H1 (cell line): ENCODE results near the gene MBLAC1. TPM values are rescaled to one million over a fixed set of nuclear protein-coding genes. Genes with fewer than 3 reads are reported as not detected.

Experiments used
- CTCF ChIA-PET: fragments of 300-600 bp; sonication (Branson Sonifier 250); formaldehyde crosslinking; loops from one replicate; lab custom pipeline; 2021; ENCODE audit not compliant: partially characterized antibody; lab: Charles Lee
- POLR2A ChIA-PET: fragments of 300-600 bp; sonication (Branson Sonifier 250); formaldehyde crosslinking; loops from one replicate; lab custom pipeline; 2021; ENCODE audit warnings: inconsistent platforms; ENCODE audit not compliant: partially characterized antibody; lab: Charles Lee
- DNase-seq, 2 experiments: peaks; one replicate each; pipeline versions ENCODE4 v3.0.0 to v3.0.0-alpha.2; 2010 to 2022; ENCODE audit warnings: low spot score in 2 of 2, low read depth in 1 of 2, mixed read lengths in 1 of 2
- FAIRE-seq: peaks from 2 replicates; lab custom pipeline; 2011; peaks lifted over from hg19 to GRCh38; lab: Jason Lieb, UNC
- H2AFZ ChIP-seq: 2 replicates; pipeline ENCODE4 v1.8.1; 2012; ENCODE audit warnings: low read length, inconsistent platforms
- H2AK5ac ChIP-seq: 2 replicates; pipeline ENCODE4 v1.6.1; 2013; ENCODE audit warnings: low read depth, low read length
- H2BK120ac ChIP-seq: replicated peaks from 2 replicates; pipeline ENCODE3; 2013; ENCODE audit warnings: low read depth, low read length, inconsistent platforms
- H2BK12ac ChIP-seq: 2 replicates; pipeline ENCODE4 v1.6.1; 2013; ENCODE audit warnings: low read depth, low read length
- H2BK15ac ChIP-seq: 2 replicates; pipeline ENCODE4 v1.6.1; 2013; ENCODE audit warnings: low read length
- H2BK20ac ChIP-seq: 2 replicates; pipeline ENCODE4 v1.6.1; 2013; ENCODE audit warnings: low read length
- H2BK5ac ChIP-seq: 2 replicates; pipeline ENCODE4 v1.6.1; 2013; ENCODE audit warnings: low read depth, low read length
- H3K14ac ChIP-seq: 2 replicates; pipeline ENCODE4 v1.6.1; 2013; ENCODE audit warnings: inconsistent platforms; ENCODE audit not compliant: insufficient read length
- H3K18ac ChIP-seq: 2 replicates; pipeline ENCODE4 v1.6.1; 2013; ENCODE audit warnings: low read length; ENCODE audit errors: extremely low read depth
- H3K23ac ChIP-seq: 2 replicates; pipeline ENCODE4 v1.6.1; 2013; ENCODE audit warnings: inconsistent platforms; ENCODE audit not compliant: insufficient read length
- H3K23me2 ChIP-seq: 2 replicates; pipeline ENCODE4 v1.6.1; 2013; ENCODE audit warnings: low read depth, low read length
- H3K27ac ChIP-seq: 2 replicates; pipeline ENCODE4 v1.6.1; 2011; ENCODE audit warnings: low read depth, low read length, inconsistent platforms
- H3K27me3 ChIP-seq, 4 experiments: replicated peaks in 1 of 4; 1 replicate in 1 of 4; 2 replicates in 3 of 4; pipeline versions ENCODE4 v1.6.1 to v1.8.1; 2011 to 2013; ENCODE audit warnings: low read length in 3 of 4, mild to moderate bottlenecking in 3 of 4, inconsistent platforms in 2 of 4, mixed read lengths in 2 of 4, moderate library complexity in 1 of 4; ENCODE audit not compliant: control insufficient read depth in 3 of 4, insufficient read depth in 3 of 4; ENCODE audit errors: extremely low read depth in 1 of 4
- H3K36me3 ChIP-seq, 4 experiments: 2 replicates each; pipeline versions ENCODE4 v1.6.1 to v1.8.1; 2011 to 2013; ENCODE audit warnings: mild to moderate bottlenecking in 4 of 4, low read length in 3 of 4, moderate library complexity in 2 of 4, control low read depth in 1 of 4, inconsistent platforms in 1 of 4; ENCODE audit not compliant: insufficient read depth in 4 of 4, control insufficient read depth in 2 of 4
- H3K4ac ChIP-seq: replicated peaks from 2 replicates; pipeline ENCODE3; 2013; ENCODE audit warnings: low read length, low read depth, mixed read lengths, inconsistent platforms; ENCODE audit not compliant: insufficient read length
- H3K4me1 ChIP-seq, 4 experiments: replicated peaks in 1 of 4; 1 replicate in 1 of 4; 2 replicates in 3 of 4; pipeline versions ENCODE4 v1.6.1 to v1.8.1; 2011 to 2013; ENCODE audit warnings: low read length in 3 of 4, inconsistent platforms in 2 of 4, mixed read lengths in 1 of 4; ENCODE audit not compliant: insufficient read depth in 4 of 4, control insufficient read depth in 3 of 4
- H3K4me2 ChIP-seq, 2 experiments: 2 replicates each; pipeline versions ENCODE4 v1.6.1 to v1.8.1; 2011 to 2013; ENCODE audit warnings: low read depth in 2 of 2, low read length in 2 of 2, control low read depth in 1 of 2, inconsistent platforms in 1 of 2, mild to moderate bottlenecking in 1 of 2; ENCODE audit not compliant: insufficient read depth in 1 of 2
- H3K4me3 ChIP-seq, 4 experiments: fragments of 200-600, 300-600 bp in 1 of 4; sonication (generic), shearing (Covaris generic), sonication (Bioruptor Twin) in 1 of 4; 2 replicates each; pipeline versions ENCODE4 v1.5.1 to v1.8.1; 2011 to 2016; ENCODE audit warnings: low read length in 4 of 4, low read depth in 3 of 4, control low read depth in 2 of 4, inconsistent platforms in 2 of 4, mild to moderate bottlenecking in 2 of 4, mixed read lengths in 1 of 4, moderate library complexity in 1 of 4; ENCODE audit not compliant: insufficient read depth in 2 of 4; ENCODE audit errors: extremely low read depth in 1 of 4
- H3K56ac ChIP-seq: replicated peaks from 2 replicates; pipeline ENCODE3; 2013; ENCODE audit warnings: low read depth, mild to moderate bottlenecking, mixed read lengths, low read length, inconsistent platforms; ENCODE audit not compliant: insufficient read length
- H3K79me1 ChIP-seq: 2 replicates; pipeline ENCODE4 v1.6.1; 2013; ENCODE audit warnings: low read depth, low read length, control low read depth
- H3K79me2 ChIP-seq, 2 experiments: 2 replicates each; pipeline versions ENCODE4 v1.6.1 to v1.8.1; 2012 to 2013; ENCODE audit warnings: low read length in 2 of 2, mild to moderate bottlenecking in 2 of 2, inconsistent platforms in 1 of 2; ENCODE audit not compliant: insufficient read depth in 2 of 2, control insufficient read depth in 1 of 2
- H3K9ac ChIP-seq, 4 experiments: replicated peaks in 1 of 4; 1 replicate in 1 of 4; 2 replicates in 3 of 4; pipeline versions ENCODE4 v1.6.1 to v1.8.1; 2011 to 2013; ENCODE audit warnings: low read depth in 3 of 4, low read length in 3 of 4, control low read depth in 2 of 4, mild to moderate bottlenecking in 2 of 4, moderate library complexity in 2 of 4, inconsistent platforms in 1 of 4; ENCODE audit errors: extremely low read depth in 1 of 4
- H3K9me3 ChIP-seq, 2 experiments: 2 replicates each; pipeline versions ENCODE4 v1.6.1 to v1.8.1; 2012 to 2013; ENCODE audit warnings: mild to moderate bottlenecking in 2 of 2, moderate library complexity in 2 of 2, control low read depth in 1 of 2, inconsistent platforms in 1 of 2, low read depth in 1 of 2, low read length in 1 of 2, mixed read lengths in 1 of 2; ENCODE audit not compliant: insufficient read depth in 2 of 2
- H4K20me1 ChIP-seq, 2 experiments: replicated peaks in 1 of 2; 2 replicates each; pipeline versions ENCODE3 to v1.8.1; 2011 to 2013; ENCODE audit warnings: inconsistent platforms in 2 of 2, low read length in 2 of 2, mild to moderate bottlenecking in 1 of 2; ENCODE audit not compliant: insufficient read depth in 2 of 2, control insufficient read depth in 1 of 2
- H4K5ac ChIP-seq: 2 replicates; pipeline ENCODE4 v1.6.1; 2013; ENCODE audit warnings: low read length, low read depth, mixed read lengths, inconsistent platforms; ENCODE audit not compliant: insufficient read length
- H4K8ac ChIP-seq: 2 replicates; pipeline ENCODE4 v1.8.0; 2013; ENCODE audit warnings: mild to moderate bottlenecking, moderate library complexity, low read length, inconsistent platforms; ENCODE audit not compliant: insufficient read depth; ENCODE audit errors: extremely low read depth
- H4K91ac ChIP-seq: replicated peaks from 2 replicates; pipeline ENCODE3; 2013; ENCODE audit warnings: low read length, mixed read lengths, inconsistent platforms; ENCODE audit not compliant: insufficient read length
- BCL11A ChIP-seq, 2 experiments: IDR thresholded peaks; one replicate each; pipeline ENCODE4 v1.6.1; 2011; ENCODE audit warnings: low read depth in 2 of 2, low read length in 2 of 2, mild to moderate bottlenecking in 2 of 2
- BRCA1 ChIP-seq: IDR thresholded peaks from 2 replicates; pipeline ENCODE4 v1.6.1; 2012; ENCODE audit warnings: low read depth, low read length, improper control_type of control experiment
- CTBP2 ChIP-seq: IDR thresholded peaks from 2 replicates; pipeline ENCODE4 v1.7.0; 2011; ENCODE audit warnings: borderline replicate concordance, mild to moderate bottlenecking, moderate library complexity, mixed read lengths, low read length; ENCODE audit not compliant: insufficient read depth, insufficient read length
- EP300 ChIP-seq, 2 experiments: IDR thresholded peaks; 1 replicate in 1 of 2; 2 replicates in 1 of 2; pipeline ENCODE4 v1.6.1; 2011 to 2012; ENCODE audit warnings: low read depth in 2 of 2, low read length in 2 of 2, mild to moderate bottlenecking in 2 of 2, borderline replicate concordance in 1 of 2, inconsistent platforms in 1 of 2, moderate library complexity in 1 of 2
- NRF1 ChIP-seq: IDR thresholded peaks from 2 replicates; pipeline ENCODE4 v1.6.1; 2011; ENCODE audit warnings: mild to moderate bottlenecking, low read depth, low read length, improper control_type of control experiment
- PHF8 ChIP-seq: fragments of 200-600 bp; sonication (generic); conservative IDR thresholded peaks from 2 replicates; pipeline ENCODE4 v1.7.1; 2012; ENCODE audit warnings: low read depth, mild to moderate bottlenecking, inconsistent platforms, low read length, moderate library complexity
- RXRA ChIP-seq: IDR thresholded peaks from 2 replicates; pipeline ENCODE4 v1.6.1; 2011; ENCODE audit warnings: low read depth, mild to moderate bottlenecking, low read length, moderate library complexity; ENCODE audit not compliant: insufficient read depth
- SP2 ChIP-seq: IDR thresholded peaks from 2 replicates; pipeline ENCODE4 v1.6.1; 2012; ENCODE audit warnings: mild to moderate bottlenecking, low read length, inconsistent platforms
- SP4 ChIP-seq: IDR thresholded peaks from 2 replicates; pipeline ENCODE4 v1.6.1; 2012; ENCODE audit warnings: low read length, inconsistent platforms
- TBP ChIP-seq: IDR thresholded peaks from 2 replicates; pipeline ENCODE4 v1.6.1; 2011; ENCODE audit warnings: low read depth, low read length, improper control_type of control experiment
- TCF12 ChIP-seq: IDR thresholded peaks from 2 replicates; pipeline ENCODE4 v1.6.1; 2011; ENCODE audit warnings: low read depth, mild to moderate bottlenecking, low read length
- WGBS, 2 experiments: shearing (Covaris generic) in 1 of 2; methylation state at CpG; one replicate each; pipeline versions ENCODE4 v1.1.6 to v1.1.7; 2013 to 2015; ENCODE audit warnings: low lambda C conversion rate in 2 of 2, mixed read lengths in 2 of 2, inconsistent platforms in 1 of 2, low coverage in 1 of 2, missing lambda C conversion rate in 1 of 2; ENCODE audit not compliant: insufficient replicate concordance in 2 of 2, insufficient coverage in 1 of 2, insufficient read length in 1 of 2; ENCODE audit errors: extremely low coverage in 1 of 2, missing lambda C conversion rate in 1 of 2; 5-methylcytosine and 5-hydroxymethylcytosine counted together
- polyA plus RNA-seq, 7 experiments: library from polyadenylated mRNA; depleted of rRNA in 3 of 7; stranded (reverse) in 5 of 7; unstranded in 2 of 7; fragments of >200 nt in 5 of 7; fragments of 200-250 nt in 2 of 7; gene quantifications; 1 replicate in 5 of 7; 2 replicates in 1 of 7; 4 replicates in 1 of 7; pipeline versions ENCODE4 v1.2.1 to v1.2.3, GENCODE V29; 2011 to 2013; ENCODE audit warnings: missing spikeins in 2 of 7, mixed read lengths in 2 of 7
- total RNA-seq: library from RNA; stranded (reverse); fragmentation: NEBNext Ultra II Directional; extraction: Animal tissue kit (Norgen Biotek cat#: 25700); gene quantifications from 2 replicates; pipeline ENCODE4 v1.2.1, GENCODE V29; 2021
- TF ChIP-seq, protein P1 (sequence below): IDR thresholded peaks from 2 replicates; pipeline ENCODE4 v1.6.1; 2012; ENCODE audit warnings: inconsistent platforms

Gene MBLAC1
- total and polyA plus RNA-seq, 2 of the 8 experiments (the other 6 are each of a cell fraction or from before 2014, with no cell fraction given), result 1.00 to 1.7 TPM

DNA sequence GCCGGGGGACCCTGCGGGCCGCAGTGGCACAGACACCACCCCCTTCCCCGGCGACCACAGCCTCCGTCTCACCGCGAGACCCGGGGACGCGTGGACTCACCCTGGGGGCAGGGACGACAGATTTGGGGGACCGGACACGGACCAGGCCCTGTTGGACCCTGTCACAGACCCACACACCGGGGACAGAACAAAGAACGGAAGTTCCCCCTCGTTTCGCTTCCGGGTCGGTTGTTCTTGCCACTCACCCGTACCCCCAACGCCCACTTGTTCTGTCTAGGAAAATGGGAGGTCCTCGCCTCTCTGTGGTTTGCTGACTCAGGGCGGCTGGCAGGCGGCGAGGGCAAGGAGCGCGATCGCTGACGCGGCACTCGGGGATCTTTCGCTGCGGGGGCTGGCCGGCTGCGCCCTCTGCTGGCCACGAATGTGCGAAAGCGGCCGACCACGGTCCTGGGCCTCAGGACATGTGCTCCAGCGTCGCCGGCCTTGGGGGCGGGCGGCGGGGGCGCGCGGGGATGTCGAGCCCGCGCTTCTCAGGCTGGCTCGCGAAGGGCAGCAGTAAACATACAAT is 45.1 kb upstream of the MBLAC1 start, which contains the start of gene ZNF3:
Gene ZNF3 (minus strand): TSS at position 189 of the 568 bp plus-strand sequence. CDS start 4,366 bp downstream, outside the sequence.
- Histone ChIP-seq H3K56ac (peak within 1 kb of the TSS; percentile 92), H4K8ac (peak within 1 kb of the TSS; percentile 100), H2BK5ac (peak within 1 kb of the TSS; percentile 85), H3K4me2 (peak within 1 kb of the TSS; percentile 66 to 73), H2AFZ (no peak within 1 kb of the TSS), H3K14ac (no peak within 1 kb of the TSS), H4K20me1 (peaks cover 1 to 3% of the 10 kb centered on the region in 2 experiments), H3K23me2 (peaks cover 6% of the 10 kb centered on the region; the same call in 1 of the 2 replicates), H2BK15ac (no peak within 1 kb of the TSS), H3K18ac (no peak within 1 kb of the TSS; the same call in 1 of the 2 replicates), H2AK5ac (no peak within 1 kb of the TSS), H3K4me3 (peak within 1 kb of the TSS; percentile 76 to 100 (median 96)), H3K36me3 (peaks cover 16 to 35% (median 26%) of the 10 kb centered on the region in 4 experiments), H3K79me1 (peaks cover 4% of the 10 kb centered on the region; the same call in 1 of the 2 replicates), H3K27ac (peak within 1 kb of the TSS; percentile 91), H3K79me2 (peaks cover 32 to 49% of the 10 kb centered on the region in 2 experiments), H3K9ac (peak within 1 kb of the TSS; percentile 94 to 97 (median 94)), H3K9me3 (peaks cover 4 to 7% of the 10 kb centered on the region in 2 experiments; a peak in 1 of 4 replicates), H2BK120ac (no peak within 1 kb of the TSS), H4K5ac (peak within 1 kb of the TSS; percentile 68), H3K4me1 (peaks cover 0 to 9% (median 4%) of the 10 kb centered on the region in 4 experiments; a peak in 3 of 7 replicates), H3K4ac (peak within 1 kb of the TSS; percentile 97), H4K91ac (peak within 1 kb of the TSS; percentile 74), H3K27me3 (no peaks in the 10 kb centered on the region), H2BK12ac (no peak within 1 kb of the TSS), H2BK20ac (no peak within 1 kb of the TSS), H3K23ac (no peak within 1 kb of the TSS)
- CTCF ChIA-PET, result interaction anchor here (0.6 to 1.2 kb wide), 5 partner anchors 11 to 168 kb away, joined by 3 to 8 read pairs (median 4); partner anchors contain the start of genes AP4M1 and MCM7
- FAIRE-seq (no peak), DNase-seq (peak; percentile 97)
- 2% methylated on average over 55 of the region's 55 CpGs; no CpG with 5 or more reads in 1 of the 2 experiments for WGBS, 2 experiments
- POLR2A ChIA-PET, result interaction anchor here (0.6 to 19.6 kb wide), 14 partner anchors 12 to 242 kb away, joined by 3 to 722 read pairs (median 3); partner anchors contain the start of genes AP4M1, MCM7 and ZSCAN21
- TF ChIP-seq BCL11A (IDR thresholded peaks at IDR 0.05; ENCODE audit: low read depth in 2 of 2, low read length in 2 of 2) (no peak), EP300 (IDR thresholded peaks at IDR 0.05; ENCODE audit: borderline replicate concordance in 1 of 2, low read depth in 2 of 2, low read length in 2 of 2) (peak in 1 of 2 experiments; percentile 81; a peak in 1 of 3 replicates), RXRA (0 out of 2 replicates have a peak, but pooled peaks have one; percentile 76), TBP (peak; percentile 90), CTBP2 (no peak), SP2 (peak; percentile 96), PHF8 (peak; percentile 93; the same call in 1 of the 2 replicates), TCF12 (no peak), NRF1 (no peak), BRCA1 (no peak), SP4 (no peak; the same call in 1 of the 2 replicates)
- TF ChIP-seq, protein P1, sequence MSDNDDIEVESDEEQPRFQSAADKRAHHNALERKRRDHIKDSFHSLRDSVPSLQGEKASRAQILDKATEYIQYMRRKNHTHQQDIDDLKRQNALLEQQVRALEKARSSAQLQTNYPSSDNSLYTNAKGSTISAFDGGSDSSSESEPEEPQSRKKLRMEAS, result peak; percentile 99
